AG09319 (cell line): ENCODE data around the gene FARS2.
A peak's percentile ranks its signal among the peaks of the same experiment; 100 is the strongest.

Experiments
- DNase-seq: peaks from one replicate; pipeline ENCODE4 v3.0.0-alpha.2; 2010; ENCODE audit warnings: low read depth; ENCODE audit errors: extremely low read depth
- CTCF ChIP-seq: IDR thresholded peaks from 2 replicates; pipeline ENCODE4 v1.5.1; 2011; ENCODE audit warnings: low read depth, mild to moderate bottlenecking, inconsistent platforms, low read length, moderate library complexity

Gene FARS2

DNA sequence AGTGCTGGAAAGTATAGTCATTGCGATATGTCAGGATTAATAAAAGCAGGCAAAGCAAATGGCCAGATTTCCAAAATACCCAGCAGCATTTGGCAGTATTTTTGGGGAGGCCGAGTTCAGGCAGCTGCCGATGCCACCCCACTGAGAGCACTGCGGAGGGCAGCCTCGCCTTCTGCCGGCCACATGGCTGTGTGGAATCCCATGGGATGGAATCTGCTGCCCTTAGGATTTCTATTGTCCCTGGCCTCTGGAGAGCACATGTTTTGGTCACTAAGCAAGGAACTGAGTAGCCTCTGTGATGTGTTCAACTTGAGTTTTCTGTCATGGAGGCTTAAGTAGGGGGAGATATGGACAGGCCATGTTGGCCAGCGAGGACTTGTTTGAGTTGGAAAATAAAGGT lies 123.0 kb downstream of the FARS2 start:
- no peak for TF ChIP-seq CTCF
- DNase-seq, result no peak

DNA sequence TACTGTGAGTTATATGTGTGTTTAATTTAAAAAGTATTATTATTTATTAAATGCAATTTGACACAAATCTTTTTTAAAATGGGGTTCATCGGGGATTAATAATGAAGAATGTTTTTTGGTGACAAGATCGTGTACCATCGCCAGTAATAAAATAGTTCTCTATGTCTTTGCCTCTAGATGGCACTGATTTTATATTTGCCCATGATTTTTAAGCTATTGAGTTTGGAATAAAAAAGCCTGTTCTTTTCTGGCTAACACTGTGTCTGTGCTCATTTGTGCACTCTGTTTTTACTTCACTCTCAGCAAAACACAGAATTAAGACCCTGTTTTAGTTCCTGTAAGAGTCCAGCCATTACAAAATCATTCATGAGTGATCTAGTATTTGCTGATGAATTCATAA lies 127.0 kb downstream of the FARS2 start:
- TF ChIP-seq CTCF, result no peak
- DNase-seq, result no peak

- TF ChIP-seq CTCF, result no peak
- no peak for DNase-seq
Observed at GRCh38 chr6:5389086-5389745, 127.9 kb downstream of the FARS2 start.

DNA sequence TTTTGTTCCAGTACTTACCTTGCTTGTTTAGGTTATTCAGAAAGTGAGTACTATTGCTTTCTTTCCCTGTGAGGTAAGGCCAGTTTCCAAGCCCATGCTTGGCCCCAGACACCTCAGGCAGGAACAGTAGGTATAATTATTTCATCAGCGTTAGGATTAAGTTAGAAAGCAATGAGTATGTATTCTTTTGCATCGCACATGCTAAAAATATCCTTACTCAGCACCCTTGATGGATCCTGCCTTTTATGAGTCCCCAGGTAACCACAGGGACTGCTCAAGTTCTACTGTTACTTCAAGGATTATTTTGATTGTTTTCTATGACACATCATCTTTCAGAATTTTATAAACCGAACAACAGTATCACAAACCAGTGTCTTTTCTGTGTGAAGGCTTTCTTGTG lies 128.9 kb downstream of the FARS2 start:
- DNase-seq, result no peak
- no peak for TF ChIP-seq CTCF

- no peak for TF ChIP-seq CTCF
- no peak for DNase-seq
Observed at GRCh38 chr6:5394280-5394679, 133.0 kb downstream of the FARS2 start.

DNA sequence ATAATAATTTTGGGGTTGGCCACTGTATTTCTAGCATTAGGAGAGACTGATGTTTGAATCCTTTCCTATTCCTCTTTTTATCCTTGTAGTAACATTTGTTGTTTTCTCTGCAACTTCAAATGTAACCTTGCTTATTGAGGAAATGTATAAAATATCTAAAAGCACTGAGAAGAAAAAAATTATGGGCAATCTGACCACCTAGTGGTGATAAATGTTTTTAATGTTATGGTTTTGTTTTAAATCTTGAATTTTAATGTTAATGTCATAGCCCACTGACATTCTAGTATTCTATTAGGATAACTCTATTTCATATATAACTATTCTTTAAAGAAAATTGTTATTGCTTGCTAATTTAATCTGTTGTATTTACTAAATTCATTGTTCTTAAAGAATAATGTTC lies 134.4 kb downstream of the FARS2 start:
- TF ChIP-seq CTCF, result no peak
- no peak for DNase-seq

- no peak for DNase-seq
- TF ChIP-seq CTCF, result peak; percentile 24
Observed at GRCh38 chr6:5398530-5398929, 137.2 kb downstream of the FARS2 start.
